Brain pericyte (primary cell): ENCODE measurements around the gene CDKAL1.

ENCODE experiments used
- DNase-seq: peaks from one replicate; pipeline ENCODE4 v3.0.0-alpha.2; 2012; ENCODE audit warnings: low read depth, low spot score

Gene CDKAL1

DNA sequence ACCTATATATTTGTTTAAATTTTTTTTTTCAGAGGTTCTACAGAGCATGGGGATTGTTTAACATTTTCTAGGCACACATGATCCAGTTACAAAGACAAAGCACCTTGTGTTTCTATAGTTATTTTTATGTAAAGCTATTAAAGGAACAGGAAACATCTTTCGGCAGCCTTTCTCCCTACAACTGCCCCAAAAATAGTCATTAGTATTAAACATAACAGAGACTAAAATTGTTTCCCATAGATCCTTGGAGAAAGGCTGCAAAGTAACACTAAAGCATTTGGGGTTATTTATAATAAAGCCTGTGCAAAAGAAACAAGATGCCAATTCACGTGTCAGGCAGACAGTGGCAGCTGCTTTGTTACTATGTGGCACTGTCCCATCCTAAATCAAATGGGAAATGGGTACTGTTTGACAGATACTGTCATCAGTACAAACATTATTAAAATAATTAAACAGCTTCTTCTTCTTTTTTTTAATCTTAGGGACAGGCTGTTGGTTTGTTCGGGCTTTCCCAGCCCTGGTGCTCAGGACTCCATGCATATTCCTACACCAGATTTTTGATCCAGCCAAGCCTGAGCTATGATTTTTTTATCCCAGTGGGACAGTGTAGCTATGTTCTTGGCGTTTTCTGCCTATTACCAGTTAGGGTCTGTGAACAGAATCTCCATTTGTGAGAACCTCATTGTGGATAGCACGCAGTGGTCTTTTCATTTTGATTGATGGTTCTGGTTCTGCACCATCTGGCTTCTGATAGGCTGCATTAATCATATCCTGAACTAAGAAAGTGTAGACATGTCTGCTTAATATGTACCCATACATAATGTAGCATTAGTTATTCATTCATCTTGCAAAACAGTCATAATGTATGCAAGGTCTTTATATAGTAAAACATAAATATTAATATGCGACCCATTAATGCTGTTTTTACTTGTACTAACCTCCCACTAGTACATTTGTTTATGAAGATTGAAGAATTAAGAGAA, 598.9 kb downstream of the CDKAL1 start:
- DNase-seq = no peak

DNA sequence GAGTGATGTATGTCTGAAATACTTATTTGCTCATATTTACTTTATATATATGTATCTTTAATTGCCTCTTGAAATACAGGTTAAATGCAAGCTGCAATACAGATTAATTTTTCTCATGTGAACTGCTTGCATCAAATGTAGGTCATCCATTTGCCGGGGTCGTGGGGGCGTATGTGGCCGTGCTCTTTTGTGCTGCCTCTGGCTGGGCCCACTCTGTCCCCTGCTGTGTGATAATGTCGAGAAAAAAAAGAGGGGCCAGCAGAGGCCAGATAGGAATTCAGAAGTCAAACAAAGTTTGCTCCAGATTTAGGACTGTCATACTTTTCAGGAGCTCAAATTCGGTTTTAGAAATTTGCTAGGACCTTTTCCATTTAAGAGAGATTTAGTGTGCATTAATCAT, 599.6 kb downstream of the CDKAL1 start:
- DNase-seq = no peak

DNA sequence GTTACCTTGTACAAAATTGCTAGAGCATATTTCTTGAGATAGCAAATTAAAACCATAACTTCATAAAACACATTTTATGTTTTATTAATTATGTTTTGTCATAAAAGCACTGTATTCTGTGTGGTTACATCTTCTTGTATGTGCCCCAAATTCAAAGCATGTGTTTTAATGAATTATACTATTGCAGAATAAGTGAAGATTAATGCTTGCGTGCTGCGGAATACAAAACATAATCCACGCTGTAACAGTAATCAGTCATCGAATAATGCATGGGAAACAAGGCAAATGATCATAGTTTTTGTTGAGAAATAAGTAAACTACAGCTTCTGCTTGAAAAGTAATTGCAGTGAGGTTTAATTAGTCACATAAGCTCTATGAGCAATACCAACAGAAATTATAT, 600.1 kb downstream of the CDKAL1 start:
- no peak for DNase-seq

DNA sequence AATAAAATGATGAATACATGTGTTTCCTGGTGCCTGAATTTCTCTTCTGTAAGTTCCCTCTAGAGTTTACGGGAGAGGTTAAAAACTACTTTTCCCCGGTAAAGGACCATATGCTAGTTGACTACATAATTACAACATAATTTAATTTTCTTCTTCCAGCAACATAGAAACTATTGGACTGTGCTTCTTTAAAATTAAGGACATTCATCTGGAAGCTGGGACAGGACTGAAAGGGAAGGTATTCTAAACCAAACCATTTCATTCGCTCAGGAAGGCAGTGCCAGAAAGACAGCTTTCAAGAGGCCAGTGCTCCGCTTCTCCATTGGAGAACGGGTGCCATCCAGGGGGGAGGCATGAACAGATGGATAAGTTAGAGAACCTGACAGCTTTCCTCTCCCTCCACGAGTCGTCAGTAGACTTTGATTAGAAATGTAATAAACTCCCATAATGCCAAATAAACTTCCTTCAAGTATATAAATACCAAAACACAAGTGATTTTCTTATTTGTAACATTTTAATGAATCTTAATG, 601.3 kb downstream of the CDKAL1 start:
- DNase-seq = no peak

DNA sequence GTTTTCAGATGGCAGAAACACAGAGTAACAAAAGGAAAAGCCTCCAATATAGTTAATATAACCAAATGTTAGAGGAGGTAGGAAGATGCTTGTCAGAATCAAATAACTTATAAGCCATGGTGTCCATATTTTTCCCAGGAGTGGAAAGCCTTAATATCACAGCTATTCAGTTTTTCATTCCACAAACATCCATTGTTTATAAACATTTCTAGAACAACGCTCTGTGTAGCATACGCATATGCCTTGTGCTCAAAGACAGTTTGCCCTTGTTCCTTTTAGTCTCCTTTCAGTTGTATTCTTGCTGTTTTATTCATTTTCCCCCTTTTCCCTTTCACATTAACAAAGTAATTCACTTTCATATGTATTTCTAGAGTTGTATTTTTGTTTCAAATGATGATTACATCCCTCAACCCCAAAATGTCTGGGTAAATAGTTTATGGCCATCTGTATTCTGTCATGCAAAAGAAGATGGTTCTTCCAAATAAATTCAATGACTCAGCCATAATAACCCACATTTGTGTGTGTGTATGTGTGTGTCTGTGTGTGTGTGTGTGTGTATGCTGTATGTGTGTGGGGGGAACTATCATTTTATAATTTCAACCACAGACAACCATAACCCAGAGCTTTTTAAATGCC, 603.6 kb downstream of the CDKAL1 start:
- no peak for DNase-seq

DNA sequence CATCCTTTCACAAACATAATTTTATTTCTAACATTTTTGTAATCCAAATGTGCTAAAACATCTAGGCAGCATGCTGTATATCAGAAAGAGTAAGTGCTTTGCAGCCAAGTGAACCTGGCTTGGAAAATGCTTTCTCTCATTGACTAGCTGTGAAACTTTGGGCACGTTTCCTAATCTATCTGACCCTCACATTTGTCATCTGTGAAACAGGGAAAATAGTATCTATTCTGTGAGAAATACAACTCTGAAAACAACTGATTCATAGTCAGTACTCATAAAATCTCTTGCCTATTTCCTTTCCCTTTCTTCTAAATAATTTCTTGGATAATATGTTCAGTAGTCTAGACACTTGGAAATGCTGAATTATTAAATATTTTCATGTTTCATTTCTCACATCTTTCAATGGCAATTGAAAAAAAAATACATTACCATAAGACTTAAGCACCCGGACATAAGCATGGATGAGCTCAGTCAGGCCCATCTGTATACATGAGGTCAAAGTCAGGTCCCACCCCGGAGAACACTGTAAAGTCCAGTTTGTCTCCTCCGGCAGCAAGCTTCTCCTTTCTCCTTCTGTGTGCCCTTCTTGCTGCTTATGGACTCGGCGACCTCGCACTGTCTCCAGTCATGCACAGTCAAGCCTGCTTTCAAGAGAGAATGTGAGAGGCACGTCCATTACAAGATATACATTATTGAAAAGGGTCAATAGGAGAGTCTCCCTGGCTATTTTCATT, 604.2 kb downstream of the CDKAL1 start:
- no peak for DNase-seq

DNA sequence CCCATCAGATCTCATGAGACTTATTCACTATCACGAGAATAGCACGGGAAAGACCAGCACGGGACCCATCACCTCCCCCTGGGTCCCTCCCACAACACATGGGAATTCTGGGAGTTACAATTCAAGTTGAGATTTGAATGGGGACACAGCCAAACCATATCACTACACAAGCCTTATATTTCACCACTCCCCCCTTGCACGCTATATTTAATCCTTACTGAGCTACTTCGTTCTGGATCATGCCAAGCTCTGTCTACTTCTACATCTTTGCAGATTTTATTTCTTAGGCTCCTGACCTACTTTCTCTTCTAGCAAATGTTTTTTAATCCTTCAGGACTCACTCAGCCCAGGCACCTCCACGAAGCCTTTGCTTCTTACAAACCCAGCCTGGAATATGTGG, 606.7 kb downstream of the CDKAL1 start:
- DNase-seq = no peak

DNA sequence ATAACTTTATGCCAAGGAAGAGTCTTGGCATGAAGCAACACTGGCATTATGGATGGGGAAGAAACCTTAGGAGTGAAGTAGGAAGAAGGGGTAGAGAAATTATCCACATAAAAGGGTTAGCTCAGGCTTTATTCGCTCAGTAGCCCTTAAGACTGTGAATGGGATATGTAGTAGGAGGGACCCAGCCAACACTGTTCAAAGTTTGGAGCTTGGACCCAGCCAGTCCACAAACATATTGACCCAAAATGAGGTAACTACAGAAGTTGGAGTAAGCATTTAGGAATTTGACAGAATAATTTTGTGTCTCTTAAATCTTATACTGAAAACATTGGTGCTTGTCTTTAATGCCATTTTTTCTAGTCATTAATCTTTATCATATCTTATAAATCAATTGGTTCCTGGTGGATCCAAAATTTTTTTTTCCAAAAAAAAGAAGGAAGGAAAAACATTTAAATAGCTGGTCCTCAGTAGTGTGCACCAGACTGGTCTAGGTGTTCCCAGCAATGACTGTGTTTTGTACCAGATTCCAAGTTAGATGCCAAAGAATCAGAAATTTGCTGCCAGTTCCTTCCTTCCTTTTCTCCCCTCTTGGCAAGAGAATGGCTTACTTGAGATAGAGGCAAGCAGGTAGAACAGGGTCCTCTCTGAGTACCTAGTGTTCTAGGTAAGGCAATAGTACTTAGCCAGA, 607.5 kb downstream of the CDKAL1 start:
- DNase-seq = no peak

DNA sequence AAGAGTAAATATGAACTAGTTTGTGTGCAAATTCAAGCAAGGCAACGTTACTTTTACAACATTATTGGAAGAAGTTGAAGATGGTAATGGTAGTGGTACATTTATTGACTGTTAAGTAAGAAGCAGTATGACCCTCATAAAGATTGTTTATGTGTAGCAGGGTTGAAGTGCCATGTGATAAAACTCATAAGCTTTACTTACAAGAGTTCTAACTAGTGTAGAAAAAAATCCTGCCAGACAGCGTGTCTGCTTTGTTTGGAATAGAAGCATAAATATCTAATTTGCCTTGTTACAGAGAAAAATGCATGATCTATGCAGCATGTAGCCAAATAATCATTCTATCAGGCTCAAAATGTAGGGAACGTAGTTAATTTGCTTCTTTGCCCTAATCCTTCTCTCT, 608.5 kb downstream of the CDKAL1 start:
- no peak for DNase-seq

DNA sequence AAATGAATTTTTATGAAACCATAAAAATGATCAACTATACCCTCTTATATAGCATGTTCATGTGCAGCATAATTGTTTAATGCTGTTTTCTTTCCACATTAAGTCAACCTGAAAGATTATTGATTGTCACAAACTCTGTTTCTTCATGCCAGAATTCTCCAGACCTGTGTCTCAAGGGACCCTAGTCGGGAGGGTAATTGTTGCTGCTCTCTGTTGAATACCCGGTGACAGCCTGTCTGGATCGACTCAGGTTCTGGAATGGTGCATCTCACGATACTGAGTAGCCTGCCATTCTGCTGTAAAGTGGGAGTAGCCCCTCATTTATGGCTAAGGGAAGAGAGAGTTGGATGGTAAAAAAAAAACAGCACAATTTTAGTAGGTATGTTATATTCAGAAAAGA, 609.4 kb downstream of the CDKAL1 start:
- no peak for DNase-seq

DNA sequence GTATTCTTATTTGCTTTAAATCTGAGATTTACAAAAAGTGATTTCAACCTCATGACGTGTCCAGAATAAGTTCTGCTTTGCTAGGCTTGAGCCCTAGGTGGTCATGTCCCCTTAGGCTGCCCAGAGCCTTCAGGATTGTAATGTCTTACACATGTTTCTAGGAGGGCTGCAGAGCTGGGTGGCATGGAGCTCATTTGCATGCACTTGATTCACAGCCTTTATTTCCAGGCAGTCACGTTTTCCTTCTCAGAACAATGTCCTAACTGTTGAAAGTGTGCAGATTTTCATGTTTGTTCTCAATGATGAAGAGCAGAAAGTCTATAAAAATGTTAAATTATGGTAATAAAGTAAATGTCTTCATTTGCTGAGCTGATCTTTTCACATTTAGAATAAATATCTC, 610.7 kb downstream of the CDKAL1 start:
- DNase-seq = no peak

DNA sequence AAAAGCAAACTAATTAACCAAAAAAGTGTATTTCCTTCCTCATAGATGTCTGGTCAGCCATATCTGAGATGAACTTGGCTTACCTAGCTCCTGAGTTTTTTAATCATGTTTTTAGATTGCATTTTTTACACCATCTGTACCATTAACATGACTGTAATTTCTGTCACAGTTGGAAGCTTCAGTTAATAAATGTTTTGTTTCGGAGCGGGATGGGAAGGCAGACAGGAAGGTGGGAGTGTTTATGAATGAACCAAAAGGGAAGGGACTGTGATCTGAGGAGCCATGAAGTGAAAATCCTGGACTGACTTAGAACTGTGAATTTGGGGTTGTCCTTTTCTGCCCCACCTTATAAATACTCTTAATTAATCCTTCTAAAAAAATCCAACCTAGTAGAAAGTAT, 613.7 kb downstream of the CDKAL1 start:
- DNase-seq = no peak

DNA sequence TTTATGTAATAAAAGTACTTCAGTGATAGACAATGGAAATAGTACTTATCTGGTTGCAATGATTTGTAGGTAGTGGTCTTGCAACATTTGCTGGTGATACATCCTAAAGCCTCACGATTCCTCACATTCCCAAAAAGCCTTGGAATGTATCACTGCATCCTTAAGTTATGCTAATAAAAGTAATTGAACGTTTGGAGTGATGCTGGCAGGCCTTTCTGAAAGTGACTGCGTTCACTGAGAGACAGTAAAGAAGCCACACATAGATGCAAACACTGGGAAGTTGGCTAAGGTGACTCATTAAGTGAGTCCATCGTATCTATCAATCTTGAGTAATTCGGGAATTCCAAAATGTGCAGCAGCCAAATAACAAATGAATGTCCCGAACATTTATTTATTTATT, 615.2 kb downstream of the CDKAL1 start:
- no peak for DNase-seq

DNA sequence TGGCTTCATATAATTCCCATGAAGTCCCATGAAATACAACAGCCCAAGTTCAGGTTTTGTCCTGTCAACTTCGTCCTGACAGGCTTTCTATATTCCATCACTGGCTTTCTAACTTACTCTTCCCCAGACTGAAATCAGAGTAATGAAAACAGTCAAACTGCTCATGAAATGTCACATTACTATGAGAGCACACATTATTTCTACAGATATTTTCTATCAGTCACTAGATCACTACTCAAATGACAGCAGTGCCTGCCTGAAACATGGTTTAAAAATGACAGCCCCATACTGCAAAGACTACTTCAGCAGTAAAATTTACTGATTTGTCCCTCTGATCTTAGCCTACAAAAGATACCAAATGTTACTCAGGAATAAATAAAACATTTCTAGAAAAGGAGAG, 616.4 kb downstream of the CDKAL1 start:
- no peak for DNase-seq

DNA sequence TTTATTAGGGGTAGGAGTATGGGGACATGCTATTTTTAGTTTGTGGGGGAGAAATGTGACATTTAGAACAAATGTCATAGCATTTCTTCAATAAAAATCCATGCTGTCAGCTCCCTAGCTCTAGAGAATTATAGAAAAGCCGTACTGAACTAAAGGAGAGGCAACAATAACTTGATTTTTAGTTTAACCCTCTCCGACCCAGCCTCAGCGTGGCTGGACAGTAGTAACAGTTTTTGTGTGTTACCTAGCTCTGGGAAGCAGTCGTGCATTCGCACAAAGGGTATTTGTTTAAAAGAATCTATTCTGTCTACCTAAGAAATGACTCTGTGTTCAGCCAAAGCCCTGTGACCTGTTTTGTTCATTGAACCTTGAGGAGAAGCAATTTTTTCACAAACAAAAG, 616.9 kb downstream of the CDKAL1 start:
- DNase-seq = no peak

DNA sequence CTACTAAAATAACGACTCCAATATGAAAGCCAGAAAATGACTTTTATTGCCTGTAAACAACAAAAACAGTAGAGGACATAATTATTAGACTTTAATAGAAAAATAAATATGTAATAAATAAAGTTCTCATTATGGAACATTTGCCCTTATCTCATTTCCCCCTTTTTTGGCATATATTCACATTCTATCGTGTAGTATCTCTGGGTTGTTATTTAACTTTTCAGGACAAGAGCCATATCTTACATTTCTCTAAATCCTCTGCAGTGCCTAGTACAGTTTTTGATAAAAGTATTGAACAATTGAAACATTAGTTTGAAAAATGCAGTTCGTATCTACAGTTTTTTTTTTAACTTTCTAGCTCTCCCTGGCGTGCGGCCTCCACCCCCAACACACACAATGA, 617.3 kb downstream of the CDKAL1 start:
- no peak for DNase-seq

DNA sequence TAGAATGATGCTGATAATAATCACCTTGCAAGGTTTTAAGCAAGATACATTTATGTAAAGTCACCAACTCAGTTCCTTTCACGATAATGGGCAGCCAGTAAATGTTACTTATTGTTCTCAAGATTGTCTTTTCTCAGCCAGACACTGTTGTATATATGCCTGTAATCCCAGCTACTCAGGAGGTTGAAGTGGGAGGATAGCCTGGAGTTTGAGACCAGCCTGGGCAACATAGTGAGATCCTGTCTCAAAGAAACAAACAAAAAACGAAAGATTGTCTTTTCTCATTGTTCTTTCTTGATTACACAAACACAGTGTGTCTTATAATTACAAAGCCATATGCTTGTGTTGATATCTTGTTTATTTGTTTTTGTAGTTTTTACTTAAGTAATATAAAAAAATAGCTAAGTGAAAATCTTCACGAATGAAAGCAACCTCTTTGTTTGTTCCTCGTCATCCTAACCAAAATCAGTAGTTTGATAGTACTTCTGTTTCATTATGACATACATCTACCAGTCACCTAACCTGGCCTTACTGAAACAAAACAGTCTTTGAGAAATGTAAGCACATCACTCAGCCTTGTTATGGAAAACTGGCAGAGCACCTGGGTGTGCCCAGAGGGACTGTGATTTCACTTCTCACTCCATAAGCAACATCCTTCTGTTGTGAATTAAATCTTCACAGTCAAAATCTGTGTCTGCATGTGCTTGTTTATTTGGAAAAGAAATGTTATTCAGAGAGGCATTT, 623.1 kb downstream of the CDKAL1 start:
- no peak for DNase-seq

DNA sequence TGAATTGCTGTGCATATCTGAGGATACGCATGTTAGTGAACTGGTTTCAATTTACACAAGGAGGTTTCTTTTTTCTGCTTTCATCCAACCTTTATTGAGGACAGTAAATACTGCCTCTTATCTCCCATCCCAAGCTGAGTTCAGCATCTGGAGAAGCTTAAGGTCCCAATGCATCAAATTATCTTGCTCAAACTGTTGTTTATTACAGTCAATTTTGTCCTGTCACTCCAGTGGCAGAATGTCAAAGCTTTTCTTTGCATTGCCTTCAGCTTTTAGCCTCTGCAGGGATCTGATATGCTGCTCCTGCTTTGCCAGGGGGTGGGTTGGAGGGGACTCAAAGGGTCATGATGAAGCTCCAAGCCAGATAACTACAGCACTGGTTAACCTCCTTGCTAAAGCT, 623.9 kb downstream of the CDKAL1 start:
- DNase-seq = no peak

DNA sequence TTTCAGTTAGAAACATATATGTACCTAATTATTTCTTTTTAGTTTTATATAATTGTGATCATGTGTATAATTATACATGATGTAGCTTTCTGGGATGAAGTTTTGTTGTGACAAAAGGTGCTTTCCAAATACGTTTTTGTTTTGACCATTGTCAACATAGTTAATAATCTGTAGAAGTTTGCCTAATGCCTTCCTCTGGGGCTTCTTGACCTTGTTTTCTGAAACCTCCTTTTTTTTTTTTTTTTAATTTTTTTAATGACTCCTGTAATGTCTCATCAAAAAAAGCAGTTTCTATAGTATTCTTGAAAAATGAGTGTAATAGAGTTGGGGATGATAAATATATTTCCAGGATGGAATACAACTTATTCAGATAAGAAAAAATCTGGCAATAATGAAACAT, 624.6 kb downstream of the CDKAL1 start:
- no peak for DNase-seq

DNA sequence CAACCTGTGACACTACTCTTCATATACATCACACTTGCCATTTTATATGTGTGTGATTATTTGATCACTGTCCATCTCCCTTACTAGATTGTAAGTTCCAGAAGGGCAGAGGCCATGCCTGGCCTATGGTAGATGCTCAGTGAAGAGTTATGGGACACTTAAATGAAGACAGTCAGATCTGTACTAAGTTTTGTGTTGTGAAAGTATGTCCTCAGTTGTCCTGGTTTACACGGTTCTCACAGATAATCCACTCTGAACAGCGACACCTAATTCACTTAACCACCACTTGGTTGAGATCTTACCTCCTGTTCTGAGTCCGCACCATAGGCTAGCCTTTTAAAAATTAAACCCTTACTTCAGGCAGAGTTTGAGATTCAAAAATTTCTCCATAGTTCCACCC, 625.2 kb downstream of the CDKAL1 start:
- DNase-seq = no peak

DNA sequence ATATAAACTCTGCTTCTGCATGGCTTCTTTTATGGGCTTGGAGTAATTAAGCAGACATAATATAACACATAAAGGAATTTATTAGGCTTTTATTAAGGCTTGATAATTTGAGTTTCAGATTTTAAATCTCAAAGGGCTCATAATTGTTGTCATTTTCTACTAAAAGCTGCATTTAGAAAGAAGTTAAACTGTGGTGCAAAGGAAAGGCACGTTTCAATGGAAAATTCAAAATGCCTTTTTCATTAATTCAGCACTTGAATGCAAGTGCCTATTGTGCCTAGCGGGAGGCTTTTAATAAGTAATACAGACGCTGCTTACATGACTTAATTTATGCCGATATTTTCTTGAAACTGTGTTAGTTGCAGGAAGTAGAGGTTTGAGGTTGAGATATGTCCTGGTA, 627.5 kb downstream of the CDKAL1 start:
- no peak for DNase-seq
